Measurements from ENCODE around the gene TOP2A.
A peak's percentile ranks its signal among the peaks of the same experiment; 100 is the strongest.
"Not testable (repeated sequence)": the region's sequence is repeated elsewhere in the genome, so short reads cannot be mapped to it uniquely, and the experiment has no call there.

TOP2A gene

GRCh38 chr17:40375786-40376185 is 41.9 kb downstream of the TOP2A start:
- DNase-seq (ENCODE audit: low read depth): not testable (repeated sequence)

DNA sequence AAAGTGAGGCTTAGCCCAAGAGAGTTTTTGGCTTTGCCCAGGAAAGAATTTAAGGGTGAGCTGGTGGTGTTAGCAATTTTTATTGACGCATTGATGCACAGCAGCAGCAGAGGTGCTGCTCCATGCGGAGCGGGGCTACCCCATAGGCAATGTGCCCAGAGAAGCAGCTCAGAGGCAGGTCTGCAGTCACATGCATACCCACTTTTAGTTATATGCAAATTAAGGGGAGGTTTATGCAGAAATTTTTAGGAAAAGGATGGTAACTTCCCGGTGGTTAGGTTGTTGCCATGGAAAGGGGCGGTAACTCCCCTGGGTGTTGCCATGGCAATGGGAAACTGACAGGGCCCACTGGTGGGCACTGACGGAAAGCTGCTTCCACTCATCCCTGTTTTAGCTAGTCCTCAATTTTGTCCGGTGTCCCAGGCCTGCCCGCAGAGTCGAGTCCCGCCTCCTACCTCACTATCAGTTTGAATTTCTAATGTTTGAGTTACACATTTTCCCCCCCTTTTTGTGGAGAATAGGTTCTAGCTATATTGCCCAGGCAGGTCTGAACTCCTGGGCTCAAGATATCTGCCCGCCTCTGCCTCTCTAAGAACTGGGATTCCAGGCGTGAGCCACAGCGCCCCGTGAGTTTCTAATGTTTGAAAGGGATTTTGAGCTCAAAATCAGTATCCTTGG is 42.7 kb downstream of the TOP2A start:
- no peak for DNase-seq (ENCODE audit: low read depth)

GRCh38 chr17:40373999-40374398 is 43.7 kb downstream of the TOP2A start:
- no peak for DNase-seq (ENCODE audit: low read depth)

DNA sequence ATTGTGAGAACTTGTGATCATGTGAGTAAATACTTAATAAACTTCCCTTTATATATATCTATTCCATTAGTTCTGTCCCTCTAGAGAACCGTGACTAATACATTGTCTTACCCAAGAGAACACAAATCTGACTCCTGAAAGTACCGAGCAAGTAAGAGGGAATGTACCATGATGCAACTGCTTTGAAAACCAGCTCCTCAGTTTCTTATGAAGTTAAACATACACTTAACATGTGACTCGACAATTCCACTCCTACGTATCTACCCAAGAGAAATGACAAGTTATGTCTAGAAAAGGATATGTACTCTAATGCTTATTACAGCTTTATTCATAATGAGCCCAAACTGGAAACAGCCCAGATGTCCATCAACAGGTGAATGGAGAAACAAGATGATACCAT is 44.4 kb downstream of the TOP2A start:
- no peak for DNase-seq (ENCODE audit: low read depth)

GRCh38 chr17:40372644-40373043 is 45.1 kb downstream of the TOP2A start:
- not testable (repeated sequence) for DNase-seq (ENCODE audit: low read depth)

GRCh38 chr17:40372031-40372430 is 45.7 kb downstream of the TOP2A start:
- DNase-seq (ENCODE audit: low read depth): no peak

DNA sequence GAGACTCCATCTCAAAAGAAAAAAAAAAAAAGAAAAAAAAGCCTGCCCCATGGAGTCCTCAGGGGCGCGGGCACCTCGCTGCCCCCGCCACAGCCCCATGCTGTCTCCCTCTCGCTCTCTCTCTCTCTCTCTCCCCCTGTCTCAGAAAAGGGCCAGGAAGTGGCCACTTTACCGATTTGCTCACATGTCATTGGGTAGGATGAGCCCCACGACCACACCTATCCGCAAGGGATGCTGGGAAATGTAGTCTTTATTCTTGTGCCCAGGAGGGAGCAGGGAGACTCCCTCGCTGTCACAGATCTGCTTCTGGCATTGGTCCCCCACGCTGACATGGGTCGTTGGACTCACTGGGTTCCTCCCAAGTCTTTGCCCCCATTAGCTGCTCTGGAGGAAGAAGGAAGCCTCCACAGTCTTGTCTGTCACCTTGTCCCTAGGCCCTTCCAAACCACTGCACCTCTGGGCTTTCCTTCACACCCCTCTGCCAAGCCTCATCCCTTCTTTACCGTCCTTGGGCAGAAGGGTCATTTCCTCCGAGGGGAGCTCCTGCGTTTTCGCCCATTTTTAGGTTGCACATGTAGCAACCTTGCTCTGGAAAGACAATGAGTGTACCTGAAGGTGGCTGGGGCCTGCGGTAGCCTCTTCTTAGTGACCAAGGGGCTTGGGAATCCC is 46.3 kb downstream of the TOP2A start:
- no peak for DNase-seq (ENCODE audit: low read depth)

DNA sequence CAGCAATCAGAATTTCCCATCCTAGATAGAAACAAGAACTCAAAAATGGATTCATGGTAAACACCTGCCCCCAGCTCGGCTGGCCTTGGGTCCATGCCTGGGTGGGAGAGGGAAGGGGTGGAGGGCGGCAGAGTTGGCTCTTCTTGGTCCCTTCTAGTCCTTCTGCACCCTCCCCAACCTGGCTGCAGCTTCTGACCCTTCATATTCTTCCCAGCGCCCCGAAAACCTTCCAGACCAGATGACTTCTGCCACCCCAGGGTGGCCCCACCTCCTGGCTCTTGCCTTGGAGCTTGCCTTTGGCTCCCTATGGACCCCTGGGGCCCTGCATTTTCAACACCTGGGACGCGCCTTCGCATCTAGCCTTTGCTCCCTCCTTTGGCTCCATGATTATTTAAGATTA is 47.8 kb downstream of the TOP2A start:
- DNase-seq (ENCODE audit: low read depth): no peak

GRCh38 chr17:40367728-40368127 is 50.0 kb downstream of the TOP2A start:
- not testable (repeated sequence) for DNase-seq (ENCODE audit: low read depth)

- no peak for DNase-seq (ENCODE audit: low read depth)
These were observed 50.7 kb downstream of the TOP2A start for GRCh38 chr17:40366861-40367518.

DNA sequence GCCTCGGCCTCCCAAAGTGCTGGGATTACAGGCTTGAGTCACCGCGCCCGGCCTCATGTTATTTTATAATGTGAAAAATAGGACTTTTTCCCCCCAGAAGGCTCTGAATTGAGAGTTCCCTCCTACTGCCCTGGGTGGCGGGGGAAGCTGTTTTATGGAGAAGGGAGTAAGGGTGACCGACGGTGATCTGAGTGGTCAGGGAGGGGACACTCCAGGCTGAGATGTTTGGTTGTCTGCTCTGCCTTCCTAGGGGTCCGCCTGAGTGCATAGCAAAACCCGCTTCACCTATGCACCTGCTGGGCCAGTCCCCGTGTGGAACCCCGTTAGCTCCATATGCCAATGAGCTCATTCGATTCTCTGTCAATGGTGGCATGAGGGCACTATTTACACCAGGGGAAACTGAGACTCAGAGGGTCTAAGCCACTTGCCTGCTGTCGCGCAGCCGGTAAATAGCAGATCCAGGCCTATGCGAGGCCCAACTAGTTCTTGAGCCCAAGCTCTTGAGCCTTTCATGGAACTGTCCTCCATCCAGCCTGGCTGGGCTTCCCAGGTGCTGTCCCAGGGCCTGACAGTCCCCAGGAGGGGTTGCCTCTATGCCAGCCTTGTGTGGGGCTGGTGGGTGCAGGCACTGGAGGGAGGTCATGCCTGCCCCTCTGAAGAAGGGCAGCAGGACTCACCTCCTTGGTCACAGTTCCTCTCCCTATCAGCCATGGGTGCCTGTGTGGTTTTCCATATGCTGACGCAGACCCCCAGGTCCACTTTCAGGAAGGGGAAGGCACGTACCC is 51.4 kb downstream of the TOP2A start:
- DNase-seq (ENCODE audit: low read depth): no peak

GRCh38 chr17:40364906-40365305 is 52.8 kb downstream of the TOP2A start:
- no peak for DNase-seq (ENCODE audit: low read depth)

GRCh38 chr17:40364121-40364861 is 53.4 kb downstream of the TOP2A start, which contains the start of gene GJD3:
Gene GJD3, minus strand, starts transcription at chr17:40364737. Its CDS starts 922 bp downstream, at chr17:40363815.
- no peak for DNase-seq (ENCODE audit: low read depth)

GRCh38 chr17:40363111-40363827 is 54.4 kb downstream of the TOP2A start:
- no peak for DNase-seq (ENCODE audit: low read depth)

GRCh38 chr17:40362696-40363110 is 55.0 kb downstream of the TOP2A start:
- peak; percentile 41 for DNase-seq (ENCODE audit: low read depth)

GRCh38 chr17:40361925-40362695 is 55.6 kb downstream of the TOP2A start:
- no peak for DNase-seq (ENCODE audit: low read depth)

DNA sequence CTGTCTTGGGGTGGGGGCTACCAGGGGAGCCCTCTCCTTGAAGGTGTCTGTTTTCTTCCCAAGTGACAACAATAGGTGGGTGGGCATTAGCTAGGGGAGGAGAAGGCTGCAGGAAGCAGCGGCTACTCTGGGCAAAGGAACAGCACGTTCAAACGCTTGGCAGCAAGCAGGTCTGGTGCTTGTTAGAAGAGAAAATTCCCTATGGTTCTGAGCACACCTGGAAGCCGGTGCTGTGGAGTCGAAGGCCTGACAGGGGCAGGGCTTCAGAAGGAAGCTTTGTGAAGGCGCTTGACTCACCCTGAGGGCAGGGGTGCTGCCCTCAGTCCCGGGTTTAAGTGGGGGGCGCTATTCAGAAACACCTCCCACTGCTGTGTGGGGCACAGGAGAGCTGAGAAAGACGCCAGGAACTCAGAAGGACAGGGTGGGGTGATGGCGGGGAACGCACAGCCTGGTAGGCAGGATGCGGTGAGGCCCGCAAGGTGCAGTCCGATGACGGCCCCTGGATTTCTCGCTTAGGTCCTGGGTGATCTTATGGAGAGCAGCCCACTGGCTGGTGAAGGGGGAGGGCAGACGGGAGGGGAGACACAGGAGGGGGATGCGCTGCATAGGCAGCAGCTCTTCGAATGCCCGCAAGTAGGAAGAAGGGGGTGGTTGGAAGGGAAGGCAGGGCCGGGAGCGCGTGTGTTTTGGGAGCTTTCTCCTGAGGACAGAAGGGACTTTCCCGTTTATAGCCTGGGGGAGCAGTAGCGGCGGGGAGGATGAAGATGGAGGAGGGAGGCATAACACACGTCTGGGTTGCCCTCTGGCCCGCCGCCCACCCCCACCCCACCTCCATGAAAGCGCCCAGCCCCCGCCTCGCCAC is 56.4 kb downstream of the TOP2A start:
- DNase-seq (ENCODE audit: low read depth): no peak

- no peak for DNase-seq (ENCODE audit: low read depth)
These were observed 57.6 kb downstream of the TOP2A start for GRCh38 chr17:40360091-40360490.

Measured in stimulated activated CD8-positive, alpha-beta memory T cell treated with anti-CD3 and anti-CD28 coated beads, Interleukin-15, amount 100 ng/mL, for 1 hour (primary cell).